K562 (cell line): ENCODE data around the gene USH2A. TPM values are rescaled to one million over a fixed set of nuclear protein-coding genes. Genes with fewer than 3 reads are reported as not detected.

Source experiments
- ATAC-seq: fragments of 200-7000 bp; cut with Tn5 transposase; 3 replicates; pipeline ENCODE4 v1.9.1; 2020; ENCODE audit warnings: moderate library complexity
- BruUV-seq: library from RNA; stranded (reverse); fragments of 400-500 nt; replicated peaks from 2 replicates; lab custom pipeline; 2021; lab: Mats Ljungman, UMichigan
- CTCF ChIA-PET: fragments of 300-600 bp; formaldehyde crosslinking; extraction: SDS; loops from one replicate; lab custom pipeline; 2021; ENCODE audit warnings: low intra/inter-chr PET ratio; lab: Yijun Ruan, JAX
- POLR2A ChIA-PET: fragments of 300-600, 350-650 bp; sonication (Branson Sonifier 250); formaldehyde crosslinking; extraction: SDS; loops from one replicate; lab custom pipeline; 2021; ENCODE audit warnings: antibody characterized with exemption, inconsistent platforms; lab: Yijun Ruan, JAX
- DNase-seq, 4 experiments: peaks; one replicate each; pipeline versions ENCODE4 v3.0.0 to v3.0.0-alpha.2; 2011 to 2018; ENCODE audit warnings: low spot score in 3 of 4, mixed read lengths in 3 of 4; ENCODE audit errors: extremely low read depth in 1 of 4
- FAIRE-seq: peaks from 2 replicates; lab custom pipeline; 2011; peaks lifted over from hg19 to GRCh38; lab: Jason Lieb, UNC
- H2AFZ ChIP-seq: 2 replicates; pipeline ENCODE4 v1.6.0; 2011; ENCODE audit warnings: low read depth, low read length, control low read depth, inconsistent platforms
- H3K27ac ChIP-seq: fragments of 200-600 bp; 3 replicates; pipeline ENCODE4 v1.8.0; 2011; ENCODE audit warnings: low read depth, mild to moderate bottlenecking, control low read depth, inconsistent platforms, low read length, moderate library complexity, mixed read lengths; ENCODE audit errors: extremely low read depth
- H3K27me3 ChIP-seq, 2 experiments: fragments of 300-600 bp in 1 of 2; 2 replicates in 1 of 2; 3 replicates in 1 of 2; pipeline versions ENCODE4 v1.6.0 to v1.8.0; 2011; ENCODE audit warnings: inconsistent platforms in 2 of 2, low read length in 2 of 2, mild to moderate bottlenecking in 1 of 2, mixed read lengths in 1 of 2, moderate library complexity in 1 of 2; ENCODE audit not compliant: control insufficient read depth in 2 of 2, insufficient read depth in 2 of 2
- H3K36me3 ChIP-seq: fragments of 300-600 bp; 3 replicates; pipeline ENCODE4 v1.8.0; 2011; ENCODE audit warnings: mild to moderate bottlenecking, low read length, inconsistent platforms; ENCODE audit not compliant: control insufficient read depth, insufficient read depth
- H3K4me1 ChIP-seq, 2 experiments: fragments of 200-600 bp in 1 of 2; replicated peaks in 1 of 2; 2 replicates in 1 of 2; 3 replicates in 1 of 2; pipeline versions ENCODE4 v1.5.1 to v1.8.0; 2011; ENCODE audit warnings: inconsistent platforms in 2 of 2, low read length in 2 of 2, mild to moderate bottlenecking in 1 of 2, mixed read lengths in 1 of 2, moderate library complexity in 1 of 2; ENCODE audit not compliant: control insufficient read depth in 2 of 2, insufficient read depth in 2 of 2
- H3K4me2 ChIP-seq: 2 replicates; pipeline ENCODE4 v1.6.1; 2011; ENCODE audit warnings: low read length, control low read depth, inconsistent platforms, mixed read lengths; ENCODE audit not compliant: insufficient read depth
- H3K4me3 ChIP-seq: fragments of 200-600 bp; sonication (generic), shearing (Covaris generic); 2 replicates; pipeline ENCODE4 v1.5.1; 2016; ENCODE audit warnings: control low read depth, inconsistent platforms
- H3K79me2 ChIP-seq: fragments of 200-600 bp; 3 replicates; pipeline ENCODE4 v1.8.0; 2011; ENCODE audit warnings: low read length, inconsistent platforms; ENCODE audit not compliant: control insufficient read depth, insufficient read depth
- H3K9ac ChIP-seq, 2 experiments: 2 replicates each; pipeline versions ENCODE4 v1.6.0 to v1.6.1; 2011; ENCODE audit warnings: low read depth in 2 of 2, low read length in 2 of 2, control low read depth in 1 of 2, inconsistent platforms in 1 of 2, mild to moderate bottlenecking in 1 of 2, mixed read lengths in 1 of 2; ENCODE audit not compliant: insufficient read depth in 1 of 2
- H3K9me1 ChIP-seq: one replicate; pipeline ENCODE4 v1.6.0; 2011; ENCODE audit warnings: inconsistent platforms, mild to moderate bottlenecking, low read length, moderate library complexity; ENCODE audit not compliant: control insufficient read depth, insufficient read depth
- H3K9me3 ChIP-seq: replicated peaks from 2 replicates; pipeline ENCODE4 v1.5.1; 2011; ENCODE audit warnings: low read depth, low read length, inconsistent platforms; ENCODE audit not compliant: control insufficient read depth, insufficient read depth
- H4K20me1 ChIP-seq: replicated peaks from 2 replicates; pipeline ENCODE4 v1.6.1; 2011; ENCODE audit warnings: low read length, inconsistent platforms, mixed read lengths; ENCODE audit not compliant: control insufficient read depth, insufficient read depth
- BCOR ChIP-seq: fragments of 450-650 bp; IDR thresholded peaks from 2 replicates; pipeline ENCODE4 v1.6.1; 2016
- ESRRB ChIP-seq: fragments of 250-450 bp; sonication (Bioruptor Pico); IDR thresholded peaks from 2 replicates; pipeline ENCODE4 v1.5.0; 2020; ENCODE audit warnings: mild to moderate bottlenecking, moderate library complexity, borderline replicate concordance
- FOS ChIP-seq: IDR thresholded peaks from 3 replicates; pipeline ENCODE4 v1.6.1; 2011; ENCODE audit not compliant: insufficient read length; ENCODE audit errors: extremely low read depth
- FOXM1 ChIP-seq, 2 experiments: fragments of 450-650 bp in 1 of 2; sonication (generic) in 1 of 2; formaldehyde crosslinking in 1 of 2; IDR thresholded peaks; 2 replicates each; pipeline versions ENCODE4 v1.6.1 to v1.9.0; 2017 to 2022; ENCODE audit warnings: low read depth in 2 of 2, mild to moderate bottlenecking in 2 of 2, missing genetic modification reagents in 1 of 2, moderate library complexity in 1 of 2
- HDAC1 ChIP-seq, 2 experiments: fragments of 450-650 bp; IDR thresholded peaks; 2 replicates each; pipeline ENCODE4 v1.6.1; 2016 to 2017; ENCODE audit warnings: inconsistent platforms in 1 of 2, mild to moderate bottlenecking in 1 of 2, moderate library complexity in 1 of 2
- HDAC2 ChIP-seq: fragments of 450-650 bp; IDR thresholded peaks from 2 replicates; pipeline ENCODE4 v1.6.1; 2016; ENCODE audit warnings: mild to moderate bottlenecking
- HMG20B ChIP-seq: fragments of 250-450 bp; sonication (Bioruptor Pico); IDR thresholded peaks from 2 replicates; pipeline ENCODE4 v1.5.0; 2021; ENCODE audit warnings: mild to moderate bottlenecking
- HNRNPK ChIP-seq: fragments of 200-400 bp; formaldehyde crosslinking; IDR thresholded peaks from one replicate; pipeline ENCODE4 v1.6.1; 2018; ENCODE audit warnings: mild to moderate bottlenecking, low read depth, low read length; ENCODE audit not compliant: poor library complexity, severe bottlenecking
- KDM2B ChIP-seq: fragments of 250-450 bp; sonication (Bioruptor Pico); IDR thresholded peaks from 2 replicates; pipeline ENCODE4 v1.8.0; 2021; ENCODE audit warnings: mild to moderate bottlenecking, moderate library complexity
- LEF1 ChIP-seq: fragments of 450-650 bp; IDR thresholded peaks from 2 replicates; pipeline ENCODE4 v1.6.1; 2016; ENCODE audit warnings: mild to moderate bottlenecking
- MCM7 ChIP-seq, 2 experiments: fragments of 450-650 bp; IDR thresholded peaks; 2 replicates each; pipeline ENCODE4 v1.6.1; 2016 to 2018
- PHB ChIP-seq: fragments of 250-450 bp; sonication (Bioruptor Pico); IDR thresholded peaks from 2 replicates; pipeline ENCODE4 v1.5.0; 2021
- SIN3A ChIP-seq, 2 experiments: fragments of 150-350 bp in 1 of 2; IDR thresholded peaks; 2 replicates each; pipeline ENCODE4 v1.6.1; 2011 to 2016; ENCODE audit warnings: borderline replicate concordance in 2 of 2, low read depth in 2 of 2, low read length in 2 of 2, mild to moderate bottlenecking in 2 of 2, moderate library complexity in 2 of 2; ENCODE audit not compliant: control insufficient read depth in 1 of 2
- TCFL5 ChIP-seq: fragments of 250-450 bp; sonication (Bioruptor Pico); conservative IDR thresholded peaks from 2 replicates; pipeline ENCODE4 v1.6.1; 2021; ENCODE audit warnings: mild to moderate bottlenecking, moderate library complexity, matching md5 sums
- XRCC5 ChIP-seq: fragments of 200-400 bp; formaldehyde crosslinking; IDR thresholded peaks from 2 replicates; pipeline ENCODE4 v1.6.1; 2017; ENCODE audit warnings: low read depth, mild to moderate bottlenecking, low read length
- ZBTB11 ChIP-seq, 3 experiments: fragments of 200-800 bp in 1 of 3; fragments of 250-450 bp in 1 of 3; fragments of 450-650 bp in 1 of 3; sonication (Bioruptor Pico) in 1 of 3; sonication (Bioruptor generic) in 1 of 3; formaldehyde crosslinking in 1 of 3; IDR thresholded peaks; 2 replicates each; pipeline versions ENCODE4 v1.6.1 to v1.8.0; 2016 to 2022; ENCODE audit warnings: mild to moderate bottlenecking in 2 of 3, missing genetic modification characterization in 2 of 3, missing compliant biosample characterization in 1 of 3, moderate library complexity in 1 of 3
- ZNF655 ChIP-seq: fragments of 250-450 bp; sonication (Bioruptor Pico); IDR thresholded peaks from 2 replicates; pipeline ENCODE4 v1.5.0; 2021
- WGBS: fragments of 100-300 bp; shearing (Covaris generic); methylation state at CpG from one replicate; pipeline ENCODE4 v1.1.6; 2016; ENCODE audit warnings: low coverage, mixed read lengths; ENCODE audit not compliant: insufficient coverage; ENCODE audit errors: missing lambda C conversion rate; 5-methylcytosine and 5-hydroxymethylcytosine counted together
- in situ Hi-C: fragments of 300-500 bp; cut with MboI; formaldehyde crosslinking; loops from 4 replicates; pipeline ENCODE4 v1.15.0; 2018; ENCODE audit warnings: inconsistent platforms, mixed read lengths
- intact Hi-C: fragments of 100-400 bp; cut with micrococcal nuclease; formaldehyde crosslinking; loops from 2 replicates; pipeline ENCODE4 v1.14.2; 2022
- polyA plus RNA-seq, 8 experiments: library from polyadenylated mRNA; depleted of rRNA in 4 of 8; stranded (reverse) in 5 of 8; unstranded in 3 of 8; fragments of >200 nt; fragmentation: Nextera tagmentation in 2 of 8; fragmentation: Illumina TruSeq in 1 of 8; extraction: Ambion mirVana in 2 of 8; extraction: Trizol in 1 of 8; gene quantifications; 2 replicates each; pipeline versions ENCODE4 v1.2.1 to v1.2.3, GENCODE V29; 2011 to 2014; ENCODE audit warnings: inconsistent platforms in 1 of 8, missing spikeins in 1 of 8
- total RNA-seq, 7 experiments: library from RNA; depleted of rRNA in 6 of 7; stranded (reverse); fragments of >200 nt in 6 of 7; fragmentation: Illumina TruSeq in 2 of 7; extraction: Trizol in 2 of 7; gene quantifications; 2 replicates each; pipeline versions ENCODE4 v1.2.1 to v1.2.3, GENCODE V29; 2011 to 2021; ENCODE audit warnings: low replicate concordance in 1 of 7

USH2A gene
- total and polyA plus RNA-seq, 9 of the 15 experiments (the other 6 are each of a cell fraction or from before 2014, with no cell fraction given), result under 0.01 TPM; not detected in 7

GRCh38 chr1:216201946-216202345, 221.3 kb downstream of the USH2A start (continued):
- no peak for TF ChIP-seq HMG20B (CRISPR knock-in tag)
- TF ChIP-seq ZBTB11 (CRISPR knock-in tag; IDR thresholded peaks at IDR 0.05), result no peak
- no peak for TF ChIP-seq ESRRB (CRISPR knock-in tag)
- TF ChIP-seq PHB (CRISPR knock-in tag), result no peak
- TF ChIP-seq ZNF655 (CRISPR knock-in tag), result no peak

- ChIA-PET POLR2A (no interaction called here), CTCF (no interaction called here)
- no peak overlapping the region for H3K27ac ChIP-seq
- no peak overlapping the region for H3K4me2 ChIP-seq
- ATAC-seq (no peak), DNase-seq (no peak), FAIRE-seq (no peak)
- H3K9me3 ChIP-seq, result 0 out of 2 replicates have a peak, but pooled peaks cover 2% of the 10 kb centered on the region
- H3K79me2 ChIP-seq, result no peaks in the 10 kb centered on the region
- H3K9me1 ChIP-seq, result no peaks in the 10 kb centered on the region
- no peaks in the 10 kb centered on the region for H4K20me1 ChIP-seq
- H3K36me3 ChIP-seq, result no peaks in the 10 kb centered on the region
- no peak overlapping the region for H3K9ac ChIP-seq
- in situ Hi-C loops, result no loop called here
- no TSS peak for BruUV-seq
- WGBS, result 0% methylated on average over 3 of the region's 3 CpGs
- H3K27me3 ChIP-seq, result no peaks in the 10 kb centered on the region
- H2AFZ ChIP-seq, result no peak overlapping the region
- H3K4me1 ChIP-seq, result no peaks in the 10 kb centered on the region
- no peak overlapping the region for H3K4me3 ChIP-seq
- intact Hi-C loops, result no loop called here
- TF ChIP-seq TCFL5 (CRISPR knock-in tag) (no peak), BCOR (no peak), KDM2B (CRISPR knock-in tag) (no peak), HDAC2 (no peak), HDAC1 (IDR thresholded peaks at IDR 0.05) (no peak), MCM7 (IDR thresholded peaks at IDR 0.05) (no peak), FOS (no peak), XRCC5 (no peak), LEF1 (no peak), FOXM1 (IDR thresholded peaks at IDR 0.05; ENCODE audit: low read depth) (no peak), FOXM1 (CRISPR knock-in tag; IDR thresholded peaks at IDR 0.05; ENCODE audit: low read depth) (no peak), HNRNPK (no peak), SIN3A (IDR thresholded peaks at IDR 0.05; ENCODE audit: borderline replicate concordance in 2 of 2, control insufficient read depth in 1 of 2, low read depth in 2 of 2, low read length in 2 of 2) (no peak)
Measured at GRCh38 chr1:216200941-216201340, 222.3 kb downstream of the USH2A start.
